Measurements from ENCODE around the gene VPS13D. TPM values are rescaled to one million over a fixed set of nuclear protein-coding genes. Genes with fewer than 3 reads are reported as not detected.

Gene VPS13D
- total RNA-seq, 2 donors from 2014 or later, result 70.1 to 129 TPM

- Histone ChIP-seq H3K4me1 (ENCODE audit: control insufficient read depth in 1 of 2, low read depth in 2 of 2) (peaks cover 12 to 39% of the 10 kb centered on the region in 2 donors), H3K36me3 (peaks cover 9% of the 10 kb centered on the region), H3K4me3 (peak overlapping the region; percentile 10), H3K9me3 (no peaks in the 10 kb centered on the region), H3K27ac (peak overlapping the region; percentile 57 to 74), H3K27me3 (replicated peaks; ENCODE audit: insufficient read depth) (no peaks in the 10 kb centered on the region)
- no peak for TF ChIP-seq CTCF (IDR thresholded peaks at IDR 0.05)
- ATAC-seq (ENCODE audit: insufficient number of reproducible peaks, low FRiP score, low read depth) (no peak), DNase-seq (ENCODE audit: low spot score) (no peak)
These were observed 282.0 kb downstream of the VPS13D start for GRCh38 chr1:12511516-12512468.

- no peak overlapping the region for H3K4me3 ChIP-seq
- TF ChIP-seq CTCF (IDR thresholded peaks at IDR 0.05), result no peak
- no peaks in the 10 kb centered on the region for H3K9me3 ChIP-seq
- no peaks in the 10 kb centered on the region for H3K27me3 ChIP-seq (replicated peaks; ENCODE audit: insufficient read depth)
- ATAC-seq (ENCODE audit: insufficient number of reproducible peaks, low FRiP score, low read depth) (no peak), DNase-seq (ENCODE audit: low spot score) (no peak)
- peaks cover 12 to 39% of the 10 kb centered on the region in 2 donors for H3K4me1 ChIP-seq (ENCODE audit: control insufficient read depth in 1 of 2, low read depth in 2 of 2)
- H3K36me3 ChIP-seq, result peaks cover 7% of the 10 kb centered on the region
- no peak overlapping the region for H3K27ac ChIP-seq
These were observed 283.4 kb downstream of the VPS13D start for GRCh38 chr1:12513181-12513580.

GRCh38 chr1:12514590-12514989, 284.8 kb downstream of the VPS13D start:
- Histone ChIP-seq H3K4me3 (no peak overlapping the region), H3K27ac (no peak overlapping the region), H3K27me3 (replicated peaks; ENCODE audit: insufficient read depth) (no peaks in the 10 kb centered on the region), H3K9me3 (no peaks in the 10 kb centered on the region), H3K36me3 (no peaks in the 10 kb centered on the region), H3K4me1 (ENCODE audit: control insufficient read depth in 1 of 2, low read depth in 2 of 2) (peaks cover 16 to 51% of the 10 kb centered on the region in 2 donors)
- ATAC-seq (ENCODE audit: insufficient number of reproducible peaks, low FRiP score, low read depth), result no peak
- no peak for TF ChIP-seq CTCF (IDR thresholded peaks at IDR 0.05)
- DNase-seq (ENCODE audit: low spot score), result no peak

- Histone ChIP-seq H3K4me1 (ENCODE audit: control insufficient read depth in 1 of 2, low read depth in 2 of 2) (peaks cover 16 to 53% of the 10 kb centered on the region in 2 donors), H3K9me3 (no peaks in the 10 kb centered on the region), H3K27me3 (replicated peaks; ENCODE audit: insufficient read depth) (no peaks in the 10 kb centered on the region), H3K27ac (no peak overlapping the region), H3K36me3 (no peaks in the 10 kb centered on the region), H3K4me3 (no peak overlapping the region)
- no peak for ATAC-seq (ENCODE audit: insufficient number of reproducible peaks, low FRiP score, low read depth)
- no peak for TF ChIP-seq CTCF (IDR thresholded peaks at IDR 0.05)
- no peak for DNase-seq (ENCODE audit: low spot score)
These were observed 285.4 kb downstream of the VPS13D start for GRCh38 chr1:12515234-12515633.

GRCh38 chr1:12516741-12517140, 286.9 kb downstream of the VPS13D start:
- DNase-seq (ENCODE audit: low spot score) (no peak), ATAC-seq (ENCODE audit: insufficient number of reproducible peaks, low FRiP score, low read depth) (no peak)
- Histone ChIP-seq H3K4me3 (no peak overlapping the region), H3K36me3 (no peaks in the 10 kb centered on the region), H3K4me1 (ENCODE audit: control insufficient read depth in 1 of 2, low read depth in 2 of 2) (peaks cover 8 to 40% of the 10 kb centered on the region in 2 donors), H3K27ac (no peak overlapping the region), H3K27me3 (replicated peaks; ENCODE audit: insufficient read depth) (no peaks in the 10 kb centered on the region), H3K9me3 (no peaks in the 10 kb centered on the region)
- TF ChIP-seq CTCF (IDR thresholded peaks at IDR 0.05), result no peak

Measured in thoracic aorta (tissue), 2 donors.